GM04503 (cell line): ENCODE measurements around the gene KLK12.

Experiments
- DNase-seq: peaks from one replicate; pipeline ENCODE4 v3.0.0-alpha.2; 2012; ENCODE audit warnings: low read depth

Gene KLK12

GRCh38 chr19:50981587-50982146 is 53.1 kb downstream of the KLK12 start:
- no peak for DNase-seq

- no peak for DNase-seq
These were observed 54.6 kb downstream of the KLK12 start for GRCh38 chr19:50980208-50980607.

- DNase-seq, result no peak
These were observed 55.0 kb downstream of the KLK12 start for GRCh38 chr19:50979758-50980157.
